K562 (cell line): ENCODE data around the gene NOP58.

Experiments used
- E2F5 ChIP-seq: sonication (generic); formaldehyde crosslinking; IDR thresholded peaks from 2 replicates; pipeline ENCODE4 v1.8.0; 2022; ENCODE audit warnings: mild to moderate bottlenecking, missing genetic modification reagents
- E2F6 ChIP-seq, 2 experiments: IDR thresholded peaks; 2 replicates each; pipeline ENCODE4 v1.6.1; 2011; ENCODE audit warnings: borderline replicate concordance in 1 of 2, control low read depth in 1 of 2, low read depth in 1 of 2, low read length in 1 of 2, mild to moderate bottlenecking in 1 of 2, mixed read lengths in 1 of 2, moderate library complexity in 1 of 2; ENCODE audit not compliant: insufficient read depth in 1 of 2, insufficient read length in 1 of 2, poor library complexity in 1 of 2, severe bottlenecking in 1 of 2; ENCODE audit errors: extremely low read depth in 1 of 2
- EZH2 ChIP-seq: IDR thresholded peaks from 2 replicates; pipeline ENCODE4 v1.6.1; 2012; ENCODE audit warnings: low read depth, mild to moderate bottlenecking, inconsistent platforms, low read length, borderline replicate concordance
- GABPA ChIP-seq: fragments of 200-800 bp; sonication (Bioruptor generic); conservative IDR thresholded peaks from 2 replicates; pipeline ENCODE4 v1.6.1; 2016; ENCODE audit warnings: low read depth, missing genetic modification characterization, missing compliant biosample characterization
- HIVEP1 ChIP-seq: fragments of 250-450 bp; sonication (Bioruptor Pico); IDR thresholded peaks from 2 replicates; pipeline ENCODE4 v1.4.0; 2020; ENCODE audit warnings: mild to moderate bottlenecking
- NCOA2 ChIP-seq, 2 experiments: fragments of 450-650 bp; IDR thresholded peaks; 2 replicates each; pipeline ENCODE4 v1.6.1; 2018; ENCODE audit warnings: mild to moderate bottlenecking in 2 of 2, moderate library complexity in 1 of 2; ENCODE audit not compliant: partially characterized antibody in 2 of 2
- SMC3 ChIP-seq: conservative IDR thresholded peaks from 2 replicates; pipeline ENCODE4 v1.6.1; 2011; ENCODE audit warnings: low read depth, low read length, improper control_type of control experiment; ENCODE audit not compliant: insufficient read depth
- SP1 ChIP-seq: sonication (generic); formaldehyde crosslinking; IDR thresholded peaks from 2 replicates; pipeline ENCODE4 v1.8.1; 2022; ENCODE audit warnings: mild to moderate bottlenecking, missing genetic modification reagents
- SP2 ChIP-seq: IDR thresholded peaks from 2 replicates; pipeline ENCODE4 v1.6.1; 2011; ENCODE audit warnings: mild to moderate bottlenecking, low read depth, low read length, moderate library complexity; ENCODE audit not compliant: poor library complexity, severe bottlenecking; ENCODE audit errors: extremely low read depth
- SRSF7 ChIP-seq: fragments of 200-400 bp; formaldehyde crosslinking; optimal IDR thresholded peaks from 2 replicates; pipeline ENCODE3; 2017; ENCODE audit warnings: mild to moderate bottlenecking, low read depth, low read length
- TCF7 ChIP-seq: sonication (generic); IDR thresholded peaks from 2 replicates; pipeline ENCODE4 v1.6.1; 2016; ENCODE audit warnings: antibody characterized with exemption, borderline replicate concordance
- YY1 ChIP-seq, 3 experiments: IDR thresholded peaks; 2 replicates each; pipeline ENCODE4 v1.6.1; 2011; ENCODE audit warnings: low read length in 2 of 3, mild to moderate bottlenecking in 2 of 3, moderate library complexity in 2 of 3, borderline replicate concordance in 1 of 3, control low read depth in 1 of 3, low read depth in 1 of 3; ENCODE audit not compliant: insufficient read depth in 3 of 3, insufficient replicate concordance in 2 of 3, control insufficient read depth in 1 of 3, insufficient read length in 1 of 3; ENCODE audit errors: extremely low read depth in 1 of 3

DNA sequence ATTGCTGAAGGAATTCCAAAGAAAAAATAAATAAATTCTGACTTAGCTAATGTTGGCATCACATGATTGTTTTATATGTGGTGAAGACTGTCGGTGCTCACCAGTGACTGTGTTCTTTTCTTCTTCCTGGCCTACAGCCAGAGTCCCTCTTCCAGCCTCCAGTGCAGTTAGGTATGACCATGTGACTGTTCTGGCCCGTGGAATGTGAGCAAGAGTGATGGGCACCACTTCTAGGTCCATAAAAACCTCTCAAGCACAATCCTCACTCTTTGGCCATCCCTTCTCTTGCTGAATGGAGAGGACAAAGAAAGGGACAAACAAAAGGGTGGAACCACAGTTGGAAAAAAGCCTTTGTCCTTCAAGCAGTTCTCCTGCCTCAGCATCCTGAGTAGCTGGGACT lies 71.6 kb downstream of the NOP58 start:
- TF ChIP-seq E2F6 (IDR thresholded peaks at IDR 0.05; ENCODE audit: borderline replicate concordance in 1 of 2, extremely low read depth in 1 of 2, insufficient read depth in 1 of 2, insufficient read length in 1 of 2, low read depth in 1 of 2, low read length in 1 of 2, poor library complexity in 1 of 2, severe bottlenecking in 1 of 2) (no peak), E2F5 (CRISPR knock-in tag) (no peak), NCOA2 (IDR thresholded peaks at IDR 0.05; ENCODE audit: partially characterized antibody in 2 of 2) (no peak), SP2 (no peak), SMC3 (no peak), YY1 (IDR thresholded peaks at IDR 0.05; ENCODE audit: borderline replicate concordance in 1 of 3, control insufficient read depth in 1 of 3, extremely low read depth in 1 of 3, insufficient read depth in 3 of 3, insufficient read length in 1 of 3, insufficient replicate concordance in 2 of 3, low read depth in 1 of 3, low read length in 2 of 3) (no peak), SRSF7 (no peak), SP1 (CRISPR knock-in tag) (no peak), HIVEP1 (CRISPR knock-in tag) (no peak), EZH2 (no peak), TCF7 (no peak), GABPA (tag) (no peak)
